ENCODE results near the gene MALAT1.
A peak's percentile ranks its signal among the peaks of the same experiment; 100 is the strongest.

MALAT1 gene

GRCh38 chr11:65547446-65548125 lies 48.7 kb downstream of the MALAT1 start:
- no peaks in the 10 kb centered on the region for H3K36me3 ChIP-seq (ENCODE audit: insufficient read depth, low read length)
- no peaks in the 10 kb centered on the region for H3F3A ChIP-seq (ENCODE audit: insufficient read depth, low read length)
- TF ChIP-seq EZH2 (IDR thresholded peaks at IDR 0.05; ENCODE audit: borderline replicate concordance, low read length) = no peak
- TF ChIP-seq CTCF (IDR thresholded peaks at IDR 0.05; ENCODE audit: low read length) = peak; percentile 81
- H3K27me3 ChIP-seq (ENCODE audit: insufficient read depth, low read length) = no peaks in the 10 kb centered on the region
- H3K27ac ChIP-seq (ENCODE audit: low read depth, low read length, poor library complexity, severe bottlenecking) = peak overlapping the region; percentile 83
- H4K20me1 ChIP-seq (ENCODE audit: insufficient read depth, low read length) = no peaks in the 10 kb centered on the region
- H3K9ac ChIP-seq (ENCODE audit: low read length) = peak overlapping the region; percentile 54; the same call in 1 of the 2 replicates
- no peaks in the 10 kb centered on the region for H3K9me2 ChIP-seq (ENCODE audit: low read depth, low read length)
- no peaks in the 10 kb centered on the region for H3K79me2 ChIP-seq (ENCODE audit: insufficient read depth, low read length)
- peak overlapping the region; percentile 71 for H3K4me2 ChIP-seq (ENCODE audit: low read length)
- peak overlapping the region; percentile 58 for H3K4me3 ChIP-seq (ENCODE audit: low read depth, low read length, poor library complexity, severe bottlenecking)
- peaks cover 40% of the 10 kb centered on the region for H3K4me1 ChIP-seq (ENCODE audit: insufficient read depth, low read length, severe bottlenecking)
- H3K9me3 ChIP-seq (ENCODE audit: low read length) = no peaks in the 10 kb centered on the region
- H2AFZ ChIP-seq (ENCODE audit: low read length) = no peak overlapping the region

GRCh38 chr11:65548395-65548794 lies 49.5 kb downstream of the MALAT1 start:
- Histone ChIP-seq H3K36me3 (ENCODE audit: insufficient read depth, low read length) (no peaks in the 10 kb centered on the region), H3K27ac (ENCODE audit: low read depth, low read length, poor library complexity, severe bottlenecking) (no peak overlapping the region), H3K27me3 (ENCODE audit: insufficient read depth, low read length) (no peaks in the 10 kb centered on the region), H3K79me2 (ENCODE audit: insufficient read depth, low read length) (no peaks in the 10 kb centered on the region), H3F3A (ENCODE audit: insufficient read depth, low read length) (no peaks in the 10 kb centered on the region), H3K4me2 (ENCODE audit: low read length) (no peak overlapping the region), H3K4me1 (ENCODE audit: insufficient read depth, low read length, severe bottlenecking) (peaks cover 40% of the 10 kb centered on the region), H3K9me2 (ENCODE audit: low read depth, low read length) (no peaks in the 10 kb centered on the region), H3K9me3 (ENCODE audit: low read length) (no peaks in the 10 kb centered on the region), H2AFZ (ENCODE audit: low read length) (no peak overlapping the region), H3K9ac (ENCODE audit: low read length) (no peak overlapping the region), H3K4me3 (ENCODE audit: low read depth, low read length, poor library complexity, severe bottlenecking) (no peak overlapping the region), H4K20me1 (ENCODE audit: insufficient read depth, low read length) (no peaks in the 10 kb centered on the region)
- no peak for TF ChIP-seq CTCF (IDR thresholded peaks at IDR 0.05; ENCODE audit: low read length)
- TF ChIP-seq EZH2 (IDR thresholded peaks at IDR 0.05; ENCODE audit: borderline replicate concordance, low read length) = no peak

- Histone ChIP-seq H3K9me2 (ENCODE audit: low read depth, low read length) (no peaks in the 10 kb centered on the region), H3F3A (ENCODE audit: insufficient read depth, low read length) (no peaks in the 10 kb centered on the region), H3K4me1 (ENCODE audit: insufficient read depth, low read length, severe bottlenecking) (peaks cover 40% of the 10 kb centered on the region), H3K27ac (ENCODE audit: low read depth, low read length, poor library complexity, severe bottlenecking) (no peak overlapping the region), H3K9ac (ENCODE audit: low read length) (no peak overlapping the region), H3K4me3 (ENCODE audit: low read depth, low read length, poor library complexity, severe bottlenecking) (no peak overlapping the region), H4K20me1 (ENCODE audit: insufficient read depth, low read length) (no peaks in the 10 kb centered on the region), H3K79me2 (ENCODE audit: insufficient read depth, low read length) (no peaks in the 10 kb centered on the region), H3K27me3 (ENCODE audit: insufficient read depth, low read length) (no peaks in the 10 kb centered on the region), H3K9me3 (ENCODE audit: low read length) (no peaks in the 10 kb centered on the region), H3K36me3 (ENCODE audit: insufficient read depth, low read length) (no peaks in the 10 kb centered on the region), H2AFZ (ENCODE audit: low read length) (no peak overlapping the region), H3K4me2 (ENCODE audit: low read length) (no peak overlapping the region)
- no peak for TF ChIP-seq CTCF (IDR thresholded peaks at IDR 0.05; ENCODE audit: low read length)
- no peak for TF ChIP-seq EZH2 (IDR thresholded peaks at IDR 0.05; ENCODE audit: borderline replicate concordance, low read length)
Measured at GRCh38 chr11:65549096-65549495, 50.3 kb downstream of the MALAT1 start.
